ENCODE measurements around the gene NPW.

Gene NPW

GRCh38 chr16:2003827-2004641 is 15.6 kb upstream of the NPW start:
- Histone ChIP-seq H3K36me3 (ENCODE audit: insufficient read depth, insufficient read length, low read length) (peaks cover 87% of the 10 kb centered on the region), H3K27me3 (ENCODE audit: insufficient read depth, insufficient read length) (no peaks in the 10 kb centered on the region), H3K9ac (ENCODE audit: insufficient read length, low read depth) (peak overlapping the region; percentile 78), H3K4me1 (ENCODE audit: insufficient read depth, insufficient read length) (peaks cover 38% of the 10 kb centered on the region), H3K9me3 (ENCODE audit: insufficient read depth, low read length) (no peaks in the 10 kb centered on the region), H3K4me3 (ENCODE audit: insufficient read length, low read depth) (no peak overlapping the region)
- TF ChIP-seq YY1 (IDR thresholded peaks at IDR 0.05; ENCODE audit: insufficient read depth, insufficient read length): peak; percentile 43
- TF ChIP-seq ZNF274 (IDR thresholded peaks at IDR 0.05; ENCODE audit: low read depth, low read length): no peak
- DNase-seq (ENCODE audit: low read depth, low spot score): peak; percentile 98

- no peaks in the 10 kb centered on the region for H3K27me3 ChIP-seq (ENCODE audit: insufficient read depth, insufficient read length)
- no peaks in the 10 kb centered on the region for H3K9me3 ChIP-seq (ENCODE audit: insufficient read depth, low read length)
- DNase-seq (ENCODE audit: low read depth, low spot score): no peak
- H3K36me3 ChIP-seq (ENCODE audit: insufficient read depth, insufficient read length, low read length): peaks cover 78% of the 10 kb centered on the region
- H3K4me3 ChIP-seq (ENCODE audit: insufficient read length, low read depth): no peak overlapping the region
- H3K9ac ChIP-seq (ENCODE audit: insufficient read length, low read depth): peak overlapping the region; percentile 46
- peaks cover 38% of the 10 kb centered on the region for H3K4me1 ChIP-seq (ENCODE audit: insufficient read depth, insufficient read length)
- TF ChIP-seq YY1 (IDR thresholded peaks at IDR 0.05; ENCODE audit: insufficient read depth, insufficient read length) (no peak), SUZ12 (IDR thresholded peaks at IDR 0.05; ENCODE audit: extremely low read depth, insufficient read depth, insufficient read length) (no peak), ZNF274 (IDR thresholded peaks at IDR 0.05; ENCODE audit: low read depth, low read length) (no peak)
These were observed 14.6 kb upstream of the NPW start for GRCh38 chr16:2004795-2005517.

GRCh38 chr16:2005646-2006045 is 13.9 kb upstream of the NPW start:
- DNase-seq (ENCODE audit: low read depth, low spot score): no peak
- no peaks in the 10 kb centered on the region for H3K9me3 ChIP-seq (ENCODE audit: insufficient read depth, low read length)
- TF ChIP-seq YY1 (IDR thresholded peaks at IDR 0.05; ENCODE audit: insufficient read depth, insufficient read length): no peak
- no peak for TF ChIP-seq SUZ12 (IDR thresholded peaks at IDR 0.05; ENCODE audit: extremely low read depth, insufficient read depth, insufficient read length)
- no peak for TF ChIP-seq ZNF274 (IDR thresholded peaks at IDR 0.05; ENCODE audit: low read depth, low read length)
- H3K27me3 ChIP-seq (ENCODE audit: insufficient read depth, insufficient read length): no peaks in the 10 kb centered on the region
- H3K9ac ChIP-seq (ENCODE audit: insufficient read length, low read depth): peak overlapping the region; percentile 46
- H3K36me3 ChIP-seq (ENCODE audit: insufficient read depth, insufficient read length, low read length): peaks cover 72% of the 10 kb centered on the region
- H3K4me3 ChIP-seq (ENCODE audit: insufficient read length, low read depth): no peak overlapping the region
- H3K4me1 ChIP-seq (ENCODE audit: insufficient read depth, insufficient read length): peaks cover 38% of the 10 kb centered on the region

GRCh38 chr16:2006317-2006716 is 13.3 kb upstream of the NPW start:
- Histone ChIP-seq H3K4me1 (ENCODE audit: insufficient read depth, insufficient read length) (peaks cover 38% of the 10 kb centered on the region), H3K4me3 (ENCODE audit: insufficient read length, low read depth) (no peak overlapping the region), H3K36me3 (ENCODE audit: insufficient read depth, insufficient read length, low read length) (peaks cover 69% of the 10 kb centered on the region), H3K9ac (ENCODE audit: insufficient read length, low read depth) (peak overlapping the region; percentile 17), H3K9me3 (ENCODE audit: insufficient read depth, low read length) (no peaks in the 10 kb centered on the region), H3K27me3 (ENCODE audit: insufficient read depth, insufficient read length) (no peaks in the 10 kb centered on the region)
- no peak for DNase-seq (ENCODE audit: low read depth, low spot score)
- TF ChIP-seq ZNF274 (IDR thresholded peaks at IDR 0.05; ENCODE audit: low read depth, low read length) (no peak), SUZ12 (IDR thresholded peaks at IDR 0.05; ENCODE audit: extremely low read depth, insufficient read depth, insufficient read length) (no peak), YY1 (IDR thresholded peaks at IDR 0.05; ENCODE audit: insufficient read depth, insufficient read length) (no peak)

- TF ChIP-seq ZNF274 (IDR thresholded peaks at IDR 0.05; ENCODE audit: low read depth, low read length): no peak
- TF ChIP-seq YY1 (IDR thresholded peaks at IDR 0.05; ENCODE audit: insufficient read depth, insufficient read length): no peak
- no peak for TF ChIP-seq SUZ12 (IDR thresholded peaks at IDR 0.05; ENCODE audit: extremely low read depth, insufficient read depth, insufficient read length)
- Histone ChIP-seq H3K4me3 (ENCODE audit: insufficient read length, low read depth) (peak overlapping the region; percentile 1), H3K36me3 (ENCODE audit: insufficient read depth, insufficient read length, low read length) (peaks cover 59% of the 10 kb centered on the region), H3K4me1 (ENCODE audit: insufficient read depth, insufficient read length) (peaks cover 38% of the 10 kb centered on the region), H3K27me3 (ENCODE audit: insufficient read depth, insufficient read length) (no peaks in the 10 kb centered on the region), H3K9ac (ENCODE audit: insufficient read length, low read depth) (peak overlapping the region; percentile 92), H3K9me3 (ENCODE audit: insufficient read depth, low read length) (no peaks in the 10 kb centered on the region)
- DNase-seq (ENCODE audit: low read depth, low spot score): no peak
These were observed 12.3 kb upstream of the NPW start for GRCh38 chr16:2007081-2007836.

- Histone ChIP-seq H3K9me3 (ENCODE audit: insufficient read depth, low read length) (no peaks in the 10 kb centered on the region), H3K4me3 (ENCODE audit: insufficient read length, low read depth) (no peak overlapping the region), H3K4me1 (ENCODE audit: insufficient read depth, insufficient read length) (peaks cover 34% of the 10 kb centered on the region), H3K9ac (ENCODE audit: insufficient read length, low read depth) (peak overlapping the region; percentile 92), H3K27me3 (ENCODE audit: insufficient read depth, insufficient read length) (no peaks in the 10 kb centered on the region), H3K36me3 (ENCODE audit: insufficient read depth, insufficient read length, low read length) (peaks cover 51% of the 10 kb centered on the region)
- no peak for TF ChIP-seq SUZ12 (IDR thresholded peaks at IDR 0.05; ENCODE audit: extremely low read depth, insufficient read depth, insufficient read length)
- TF ChIP-seq YY1 (IDR thresholded peaks at IDR 0.05; ENCODE audit: insufficient read depth, insufficient read length): no peak
- no peak for TF ChIP-seq ZNF274 (IDR thresholded peaks at IDR 0.05; ENCODE audit: low read depth, low read length)
- no peak for DNase-seq (ENCODE audit: low read depth, low spot score)
These were observed 11.5 kb upstream of the NPW start for GRCh38 chr16:2008009-2008526.
